Measurements from ENCODE around the gene NOTCH3.

NOTCH3 gene

DNA sequence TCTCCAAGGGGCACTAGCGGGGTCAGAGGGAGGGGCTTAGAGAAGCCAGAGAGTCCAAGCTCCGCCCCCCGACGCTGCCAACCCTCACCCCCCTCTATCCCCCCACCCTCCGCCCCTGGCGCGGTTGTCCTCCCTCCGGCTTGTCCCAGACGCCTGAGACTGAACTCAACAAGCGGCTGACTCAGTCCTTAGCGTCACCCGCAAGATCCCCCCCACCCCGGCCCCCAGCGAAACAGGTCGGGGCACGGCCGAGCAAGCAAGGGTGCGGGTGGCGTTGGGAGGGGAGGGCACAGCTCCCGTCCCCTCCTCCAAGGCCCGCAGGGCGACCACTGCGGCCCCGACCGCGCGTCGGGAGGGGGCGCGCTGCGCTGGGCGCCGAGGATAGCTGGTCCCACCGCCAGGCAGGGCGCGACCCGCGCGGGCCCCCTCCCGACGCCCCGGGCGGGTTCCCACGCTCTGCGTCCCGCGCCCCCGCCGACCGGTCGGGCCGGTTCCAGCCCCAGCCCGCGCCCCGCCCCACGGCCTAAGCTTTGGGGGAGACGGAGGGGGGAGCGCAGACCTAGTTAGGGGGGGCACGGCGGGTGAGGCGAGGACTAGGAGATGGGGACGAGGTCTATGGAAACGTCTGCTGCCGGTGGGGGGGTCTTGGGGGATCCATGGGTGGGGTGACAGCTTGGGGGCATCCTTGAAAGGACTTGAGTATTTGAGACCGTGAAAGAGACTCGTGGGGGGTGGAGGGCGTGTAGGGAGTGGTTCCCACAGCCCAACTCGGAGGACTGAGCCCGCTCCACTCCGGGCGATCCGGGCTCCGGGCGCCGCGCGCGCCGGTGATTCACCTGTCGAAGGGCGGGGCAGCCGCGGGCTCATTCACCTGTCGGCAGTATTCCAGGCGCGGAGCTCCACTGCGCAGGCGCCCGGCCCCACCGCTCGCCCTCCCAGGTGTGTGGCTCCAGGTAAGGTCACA lies 5.1 kb downstream of the NOTCH3 start:
- DNase-seq = peak; percentile 57

DNA sequence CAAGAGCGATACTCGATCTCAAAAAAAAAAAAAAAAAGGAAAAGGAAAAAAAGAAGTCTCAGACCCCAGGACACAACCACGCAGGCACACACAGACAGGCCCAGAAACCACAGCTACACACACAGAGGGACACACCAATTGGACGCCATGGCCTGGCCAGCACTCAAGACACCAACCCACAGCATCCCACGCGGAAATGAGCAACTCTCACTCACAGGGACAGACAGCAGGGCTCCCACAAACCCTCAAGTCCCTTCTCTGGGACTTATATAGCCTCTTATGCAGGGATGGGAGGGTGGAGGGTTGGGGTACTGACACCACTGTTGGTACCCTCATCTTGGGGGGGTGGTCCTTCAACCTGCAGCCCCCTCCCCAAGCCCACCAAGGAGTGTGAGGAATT lies 5.9 kb downstream of the NOTCH3 start:
- DNase-seq = no peak

DNA sequence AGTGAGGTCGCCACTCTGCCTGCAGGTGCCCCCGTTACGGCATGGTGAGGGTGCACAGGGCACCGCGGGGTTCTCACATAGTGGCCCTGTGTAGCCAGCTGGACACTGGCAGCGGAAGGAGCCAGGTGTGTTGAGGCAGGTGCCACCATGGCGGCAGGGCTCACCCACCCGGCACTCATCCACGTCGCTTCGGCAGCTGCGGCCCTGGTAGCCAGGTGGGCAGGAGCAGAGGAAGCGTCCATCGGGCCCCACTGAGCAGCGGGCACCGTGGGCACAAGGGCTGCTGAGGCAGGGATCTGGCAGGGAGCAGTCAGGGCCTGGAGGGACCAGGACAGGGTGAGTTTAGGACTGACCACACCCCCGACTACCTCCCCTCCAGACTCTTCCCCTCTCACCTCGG lies 8.8 kb downstream of the NOTCH3 start:
- DNase-seq = no peak

DNA sequence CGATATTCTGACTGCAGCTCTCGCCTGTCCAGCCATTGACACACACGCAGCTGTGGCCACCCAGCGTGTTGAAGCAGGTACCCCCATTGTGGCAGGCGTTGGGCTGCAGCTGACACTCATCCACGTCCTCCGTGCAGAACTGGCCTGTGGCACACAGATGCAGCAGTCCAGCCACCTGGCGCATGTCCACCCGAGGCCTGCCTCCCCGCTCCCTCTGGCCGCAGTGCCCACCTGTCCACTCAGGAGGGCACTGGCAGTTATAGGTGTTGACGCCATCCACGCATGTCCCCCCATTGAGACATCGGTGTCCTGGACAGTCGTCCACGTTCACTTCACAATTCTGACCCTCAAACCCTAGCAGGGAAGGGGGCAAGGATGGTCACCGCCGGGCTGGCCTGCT lies 9.3 kb downstream of the NOTCH3 start:
- DNase-seq = no peak

DNA sequence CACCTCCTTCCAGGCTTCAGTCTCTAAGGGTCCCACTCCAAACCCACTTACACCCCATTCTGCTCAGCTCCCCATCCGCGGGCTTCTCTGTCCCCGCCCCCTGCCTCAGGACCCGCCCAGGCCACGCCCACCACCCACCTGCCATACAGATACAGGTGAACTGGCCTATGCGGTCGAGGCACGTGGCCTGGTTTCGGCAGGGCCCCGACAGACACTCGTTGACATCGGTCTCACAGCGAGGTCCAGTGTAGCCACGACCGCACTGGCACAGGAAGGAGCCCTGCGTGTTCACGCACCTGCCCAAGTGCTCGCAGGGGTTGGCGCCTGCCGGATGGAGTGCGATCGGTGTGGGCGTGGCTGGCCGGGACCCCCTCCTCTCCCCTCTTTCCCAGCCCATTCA lies 11.9 kb downstream of the NOTCH3 start:
- DNase-seq = no peak

DNA sequence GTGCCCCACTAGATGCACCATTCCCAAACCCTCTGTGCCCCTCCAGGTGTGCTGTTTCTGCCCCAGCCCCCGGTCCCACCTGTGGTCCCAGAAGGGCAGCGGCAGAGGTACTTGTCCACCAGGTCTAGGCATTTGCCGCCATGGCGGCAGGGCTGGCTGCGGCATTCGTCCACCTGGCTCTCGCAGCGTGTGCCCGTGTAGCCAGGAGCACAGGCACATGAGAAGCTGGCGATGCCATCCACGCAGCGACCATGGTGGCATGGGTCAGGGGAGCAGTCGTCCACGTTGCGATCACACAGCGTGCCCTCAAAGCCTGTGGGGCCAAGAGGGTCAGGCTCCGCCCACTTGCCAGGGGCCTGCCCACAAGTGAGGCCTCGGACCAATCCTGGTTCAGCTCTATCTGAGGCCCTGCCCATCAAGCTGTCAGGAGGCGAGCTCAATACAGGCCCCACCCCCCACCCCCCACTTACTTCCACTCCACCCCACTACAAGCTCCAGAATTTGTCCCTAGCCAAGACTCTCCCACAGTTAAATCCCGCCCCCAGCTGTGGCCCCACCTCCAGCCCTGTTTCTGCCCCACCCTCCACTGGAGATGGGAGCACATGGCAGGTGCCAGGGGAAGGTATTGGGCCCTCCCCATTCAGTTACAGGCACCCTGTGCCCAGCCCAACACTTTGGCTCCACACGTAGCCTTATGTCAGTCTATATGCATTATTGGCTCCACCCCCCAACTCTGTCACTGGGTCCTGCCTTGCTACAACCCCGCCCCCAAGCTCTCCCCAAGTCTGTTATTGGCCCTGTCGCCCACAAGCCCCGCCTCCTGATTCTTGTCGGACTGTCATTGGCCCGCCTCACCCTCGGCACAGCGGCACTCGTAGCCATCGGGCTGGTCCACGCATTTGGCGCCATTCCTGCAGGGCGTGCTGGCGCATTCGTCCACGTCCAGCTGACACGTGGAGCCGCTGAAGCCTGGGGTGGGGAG lies 13.5 kb downstream of the NOTCH3 start:
- DNase-seq = no peak

DNA sequence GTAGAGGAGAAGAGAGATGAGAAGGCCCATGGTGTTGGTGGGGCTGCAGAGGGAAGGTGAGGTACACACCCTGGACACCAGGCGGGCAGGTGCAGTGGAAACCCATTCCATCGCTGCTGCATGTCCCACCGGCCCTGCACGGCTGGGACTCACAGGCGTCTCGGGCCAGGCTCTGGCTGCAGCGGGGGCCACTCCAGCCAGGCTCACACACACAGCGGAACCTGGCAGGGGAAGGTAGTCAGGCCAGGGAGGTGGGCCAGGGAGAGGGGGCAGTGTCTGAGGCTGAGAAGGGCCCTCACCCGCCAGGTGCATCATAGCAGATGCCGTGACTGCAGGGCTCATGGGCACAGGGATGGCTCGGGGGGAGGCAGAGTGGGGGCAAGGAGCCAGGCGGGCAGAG lies 15.6 kb downstream of the NOTCH3 start:
- DNase-seq = no peak

DNA sequence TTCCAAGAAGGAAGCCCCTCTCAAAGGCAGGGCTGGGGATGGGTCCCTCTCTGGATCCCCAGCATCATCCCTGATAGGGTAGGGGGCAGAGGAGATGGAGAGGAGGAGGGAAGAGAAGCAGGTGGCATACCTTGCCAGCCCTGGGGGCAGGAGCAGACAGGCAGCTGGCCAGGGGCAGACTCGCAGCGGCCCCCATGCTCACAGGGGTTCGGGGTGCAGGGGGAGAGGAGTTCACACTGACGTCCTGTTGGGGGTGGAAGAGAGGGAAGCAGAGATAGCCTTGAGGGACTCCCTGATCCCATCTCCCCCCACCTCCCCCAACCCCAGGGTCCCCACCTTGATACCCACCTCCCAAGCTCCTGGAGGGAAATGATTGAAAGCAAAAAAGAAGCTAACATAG lies 16.0 kb downstream of the NOTCH3 start:
- no peak for DNase-seq

DNA sequence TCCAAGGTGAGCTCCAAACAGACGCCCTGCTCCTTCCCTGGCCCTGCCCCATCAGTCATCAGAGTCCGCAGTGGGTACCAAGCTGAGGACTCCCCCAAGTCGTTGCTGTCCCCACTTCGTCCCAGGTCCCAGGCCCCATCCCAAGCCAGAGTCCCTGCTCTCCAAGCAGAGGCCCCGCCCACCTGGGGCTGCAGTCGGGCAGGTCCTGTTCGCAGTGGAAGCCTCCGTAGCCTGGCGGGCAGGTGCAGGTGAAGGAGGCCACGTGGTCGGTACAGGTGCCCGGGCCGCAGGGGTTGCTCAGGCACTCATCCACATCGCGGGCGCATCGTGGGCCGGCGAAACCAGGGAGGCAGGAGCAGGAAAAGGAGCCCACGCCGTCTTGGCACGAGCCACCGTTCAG lies 19.4 kb downstream of the NOTCH3 start:
- no peak for DNase-seq

DNA sequence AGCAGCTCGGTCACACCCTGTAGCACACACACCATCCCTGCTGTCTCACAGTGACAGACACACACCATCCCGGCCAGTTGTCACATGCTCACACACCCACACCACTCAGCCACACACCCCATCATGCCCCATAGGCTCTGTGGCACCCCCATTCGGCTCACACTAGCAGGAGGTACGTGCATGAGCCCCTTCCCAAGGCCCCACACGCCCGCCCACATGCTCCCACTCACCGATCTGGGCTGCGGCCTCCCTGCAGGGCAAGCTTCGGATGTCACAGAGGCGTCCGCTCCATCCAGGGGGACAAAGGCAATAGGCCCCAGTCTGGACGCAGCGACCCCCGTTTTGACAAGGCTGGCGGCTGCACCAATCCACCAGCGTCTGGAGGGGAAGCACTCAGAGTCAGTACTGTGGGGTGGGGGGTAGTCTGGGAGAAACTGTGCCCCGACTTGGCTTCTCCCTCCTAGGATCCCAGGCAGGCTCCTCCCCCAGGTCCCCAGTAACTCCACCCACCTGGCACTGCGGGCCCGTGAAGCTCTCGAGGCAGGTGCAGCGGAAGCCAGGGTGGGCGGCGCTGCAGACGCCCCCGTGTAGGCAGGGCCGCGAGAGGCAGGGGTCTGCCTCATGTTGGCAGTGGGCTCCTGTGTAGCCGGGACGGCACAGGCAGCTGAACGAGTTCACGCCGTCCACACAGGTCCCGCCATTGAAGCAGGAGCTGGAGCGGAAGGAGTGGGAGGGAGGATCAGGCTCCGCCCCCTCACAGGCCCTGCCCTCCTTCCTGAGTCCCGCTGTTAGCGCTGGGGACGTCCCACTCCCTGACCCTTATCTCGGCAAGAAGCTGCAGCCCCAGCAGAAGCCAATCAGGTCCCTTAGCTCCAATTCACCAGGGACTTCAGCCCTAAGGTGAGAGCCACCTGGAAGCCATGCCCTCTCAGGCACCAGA lies 20.1 kb downstream of the NOTCH3 start:
- no peak for DNase-seq

DNA sequence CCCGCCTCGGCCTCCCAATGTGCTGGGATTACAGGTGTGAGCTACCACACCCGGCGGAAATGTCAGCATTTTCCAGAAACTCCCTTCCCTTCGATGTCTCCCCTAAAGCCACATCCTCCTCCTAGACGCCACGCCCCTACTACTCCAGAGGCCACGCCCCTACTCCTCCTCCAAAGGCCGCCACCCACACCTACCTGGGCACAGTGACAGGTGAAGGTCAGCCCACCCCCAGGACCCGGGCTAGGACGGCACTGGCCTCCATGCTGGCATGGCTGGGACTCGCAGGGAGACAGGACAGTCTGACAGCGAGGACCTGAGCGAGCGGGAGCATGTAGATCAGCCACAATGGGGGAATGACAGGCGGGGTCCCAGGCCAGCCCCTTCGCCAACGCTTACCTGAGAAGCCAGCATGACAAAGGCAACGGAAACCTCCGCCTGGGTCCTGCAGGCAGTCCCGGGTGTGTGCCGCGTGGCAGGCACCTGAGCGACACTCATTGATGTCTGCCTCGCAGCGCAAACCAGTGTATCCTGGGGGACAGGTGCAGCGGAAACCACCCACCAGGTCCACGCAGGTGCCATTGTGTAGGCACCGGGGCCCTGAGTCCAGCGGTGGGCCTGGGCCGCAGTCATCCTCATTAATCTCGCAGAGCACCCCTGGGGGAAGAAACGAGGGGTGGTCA lies 22.0 kb downstream of the NOTCH3 start:
- no peak for DNase-seq

DNA sequence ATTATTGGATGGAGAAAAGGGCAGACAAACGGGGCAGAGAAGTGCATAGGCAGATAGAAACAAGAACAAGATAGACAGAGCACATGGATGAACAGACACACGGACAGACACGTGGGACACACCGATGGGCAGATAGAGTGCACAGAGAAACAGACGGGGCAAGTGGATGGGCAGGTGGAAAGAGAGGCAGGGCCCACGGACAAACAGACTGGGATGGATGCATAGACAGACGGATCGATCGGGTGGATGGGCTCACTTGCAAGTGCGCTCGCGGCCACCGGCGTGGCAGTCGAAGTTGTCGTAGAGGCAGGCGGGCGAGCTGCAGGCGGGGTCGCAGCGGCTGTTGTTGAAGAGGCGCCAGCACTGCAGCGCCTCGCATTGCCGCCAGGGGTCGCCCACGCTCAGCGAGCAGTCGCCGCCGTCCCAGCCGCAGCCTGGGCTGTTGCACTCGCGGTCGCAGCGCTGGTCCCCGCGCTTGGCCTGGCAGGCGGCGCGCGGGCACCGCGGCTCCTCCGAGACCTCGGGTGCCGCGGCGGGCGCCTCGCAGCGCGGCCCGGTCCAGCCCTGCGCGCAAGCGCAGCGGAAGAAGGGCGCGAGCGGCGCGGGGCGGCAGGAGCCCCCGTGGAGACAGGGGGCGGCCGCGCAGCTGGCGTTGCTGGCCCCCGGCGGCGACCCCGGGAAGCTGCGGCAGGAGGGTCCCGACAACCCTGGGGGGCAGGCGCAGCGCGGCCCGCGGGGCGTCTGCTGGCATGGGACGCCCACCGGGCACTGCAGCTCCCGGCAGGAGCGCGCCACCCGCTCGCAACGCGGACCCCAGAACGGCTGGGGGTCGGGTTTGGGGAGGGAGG lies 23.3 kb downstream of the NOTCH3 start:
- DNase-seq = no peak

DNA sequence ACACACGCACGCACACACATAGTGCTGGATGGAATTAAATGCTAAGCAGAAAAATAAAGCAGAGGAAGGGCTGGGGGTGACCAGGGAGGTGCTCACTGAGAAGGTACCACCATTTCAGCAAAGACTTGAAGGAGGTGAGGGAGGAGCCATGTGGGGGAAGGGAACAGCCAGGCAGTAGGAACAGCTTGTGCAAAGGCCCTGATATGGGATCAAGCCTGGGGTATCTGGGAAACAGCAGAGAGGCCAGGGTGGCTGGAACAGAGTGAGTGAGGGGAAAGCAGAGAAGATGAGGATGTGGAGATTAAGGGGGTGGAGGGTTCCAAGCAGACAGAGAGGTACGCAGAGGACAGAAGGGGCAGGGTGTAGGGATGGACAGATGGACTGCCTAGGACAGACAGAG lies 25.2 kb downstream of the NOTCH3 start:
- no peak for DNase-seq

DNA sequence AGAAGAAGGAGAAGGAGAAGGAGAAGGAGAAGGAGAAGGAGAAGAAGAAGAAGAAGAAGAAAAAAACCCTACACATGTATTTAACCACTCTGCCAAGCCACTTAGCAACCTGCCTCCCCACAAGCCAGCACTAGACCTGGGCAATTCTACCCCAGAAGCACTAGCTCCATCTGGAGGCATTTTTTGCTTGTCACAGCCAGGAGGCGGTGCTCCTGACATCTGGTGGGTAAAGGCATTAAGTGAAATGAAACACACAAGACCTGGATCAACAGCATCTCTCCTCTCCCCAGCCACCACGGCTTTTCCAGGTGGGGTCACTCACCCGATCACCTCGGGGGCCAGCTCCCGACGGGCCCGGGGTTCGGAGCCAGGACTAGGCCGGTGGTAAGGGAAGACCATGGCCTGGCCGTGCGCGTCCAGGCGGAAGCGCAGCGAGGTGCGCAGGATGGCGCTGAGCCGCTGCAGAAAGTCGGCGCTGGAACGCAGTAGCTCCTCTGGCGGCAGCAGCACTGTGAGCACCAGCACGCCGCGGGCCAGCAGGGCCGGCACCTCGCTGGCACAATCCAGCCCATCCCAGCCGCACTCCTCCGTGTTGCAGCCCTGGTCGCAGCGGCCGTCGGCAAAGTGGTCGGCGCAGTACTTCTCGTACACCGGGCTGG lies 26.9 kb downstream of the NOTCH3 start:
- no peak for DNase-seq

DNA sequence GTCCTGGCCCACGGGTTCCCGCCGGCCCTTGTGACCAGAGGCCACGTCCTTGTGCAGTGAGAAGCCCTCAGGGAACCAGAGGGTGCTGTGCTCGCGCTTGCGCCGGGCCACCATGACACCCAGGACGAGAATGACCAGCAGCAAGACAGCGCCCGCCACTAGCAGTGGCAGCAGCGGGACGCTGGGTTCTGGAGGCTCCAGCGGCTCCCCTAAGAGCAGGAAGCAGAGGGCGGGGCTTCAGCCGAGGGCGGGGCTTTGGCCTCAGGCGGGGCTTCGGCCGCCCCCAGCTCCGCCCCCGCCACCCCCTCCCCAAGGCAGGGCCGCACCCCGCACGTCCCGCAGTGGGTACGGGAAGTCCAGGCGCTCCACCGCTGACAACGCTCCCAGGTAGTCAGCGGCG lies 30.4 kb downstream of the NOTCH3 start:
- no peak for DNase-seq

DNA sequence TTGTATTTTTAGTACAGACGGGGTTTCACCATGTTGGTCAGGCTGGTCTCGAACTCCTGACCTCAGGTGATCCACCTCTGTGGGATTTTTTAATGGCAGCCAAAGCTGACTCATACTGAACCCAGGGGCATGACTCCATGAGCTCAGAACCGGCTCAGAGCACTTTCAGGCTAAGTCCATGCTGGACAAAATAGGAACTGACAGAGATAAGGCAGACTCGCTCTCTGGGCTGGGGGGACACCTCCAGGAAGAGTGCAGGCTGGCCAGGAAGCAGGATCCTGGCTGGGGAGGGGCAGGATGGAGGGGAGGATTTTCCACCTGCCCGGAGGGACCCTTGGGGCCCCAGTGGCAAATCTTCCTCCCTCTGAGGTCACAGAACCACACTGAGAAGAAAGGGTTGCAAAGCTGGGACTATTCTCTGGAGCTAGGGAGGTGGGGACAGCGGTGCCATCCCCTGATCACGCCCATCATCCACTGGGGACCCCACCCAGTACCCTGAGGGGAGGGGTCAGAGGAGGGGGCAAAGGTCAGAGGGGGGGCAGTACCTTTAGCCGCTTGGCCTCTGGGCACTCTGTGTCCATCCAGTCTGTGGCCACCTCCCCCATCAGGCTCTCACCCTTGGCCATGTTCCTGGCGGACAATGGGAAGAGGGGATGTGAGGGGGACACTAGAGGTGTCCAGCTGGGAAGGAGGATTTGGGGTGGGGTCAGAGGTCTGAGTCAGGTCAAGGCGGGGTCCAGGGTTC lies 31.1 kb downstream of the NOTCH3 start:
- DNase-seq = no peak

DNA sequence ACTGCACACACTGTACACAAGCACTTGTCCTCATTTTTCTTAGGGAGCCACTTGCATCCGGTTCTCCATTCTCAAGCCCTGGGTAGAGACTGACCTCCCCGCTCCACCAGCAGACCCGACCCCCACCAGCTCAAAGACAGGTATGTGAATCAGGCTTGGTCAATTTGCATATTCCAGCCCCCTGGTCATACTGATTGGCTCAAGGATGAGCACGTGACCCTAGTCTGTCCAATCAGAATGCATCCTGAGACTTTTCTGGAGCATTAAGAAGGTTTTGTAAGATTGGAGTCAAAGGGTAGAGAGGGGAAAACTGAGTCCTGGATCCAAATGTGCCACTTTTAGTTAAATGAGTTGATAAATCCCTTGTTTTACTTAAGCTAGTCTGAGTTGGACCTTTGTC lies 34.1 kb downstream of the NOTCH3 start:
- no peak for DNase-seq

DNA sequence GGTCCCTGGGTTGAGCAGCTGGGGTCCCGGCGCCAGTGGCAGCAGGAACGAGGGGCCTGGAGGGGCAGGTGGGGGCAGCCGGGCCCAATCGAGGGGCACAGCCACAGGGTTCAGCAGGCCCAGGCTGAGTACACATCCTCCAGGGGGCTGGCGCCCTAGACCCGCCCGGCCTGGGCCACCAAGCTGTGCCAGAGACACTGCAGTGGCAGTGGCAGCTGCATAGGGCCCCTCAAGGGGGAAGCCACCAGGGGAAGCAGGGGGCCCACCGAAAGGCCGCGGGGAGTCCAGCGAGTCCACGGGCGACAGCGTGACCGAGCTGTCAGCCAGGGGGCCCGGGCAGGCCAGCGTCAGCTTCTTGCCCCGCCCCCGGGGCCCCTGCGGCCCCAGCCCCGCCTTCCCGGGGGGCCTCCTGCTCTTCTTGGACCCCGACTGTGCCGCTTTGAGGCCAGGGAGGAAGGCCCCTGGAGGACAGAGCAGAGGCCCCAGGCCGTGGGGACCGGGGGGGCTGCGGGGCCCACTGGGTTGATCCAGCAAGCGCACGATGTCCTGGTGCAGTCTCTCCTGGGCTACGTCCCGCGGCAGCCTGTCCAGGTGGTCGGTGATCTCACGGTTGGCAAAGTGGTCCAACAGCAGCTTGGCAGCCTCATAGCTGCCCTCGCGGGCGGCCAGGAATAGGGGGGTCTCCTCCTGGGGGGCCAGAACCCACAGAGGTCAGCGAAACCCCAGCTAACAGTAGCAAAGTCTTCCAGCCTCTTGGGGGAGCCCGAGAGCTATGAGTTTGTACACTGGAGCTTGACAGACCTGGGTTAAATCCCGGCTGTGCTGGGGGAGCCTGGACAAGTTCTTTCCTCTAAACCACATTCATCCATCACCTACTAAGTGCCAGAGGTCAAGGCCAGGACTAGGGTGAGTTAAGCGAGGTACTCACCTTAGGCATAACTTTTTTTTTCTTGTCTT lies 39.5 kb downstream of the NOTCH3 start:
- DNase-seq = no peak

All from NCI-H1048 (cell line).